ENCODE measurements around the gene MOSMO. TPM values are rescaled to one million over a fixed set of nuclear protein-coding genes. Genes with fewer than 3 reads are reported as not detected.

MOSMO gene
- total and polyA plus RNA-seq, 2 of the 4 experiments (the other 2 are of a cell fraction) = 10.5 to 16.0 TPM

GRCh38 chr16:22023505-22023904 lies 15.6 kb downstream of the MOSMO start:
- Histone ChIP-seq H2BK20ac (ENCODE audit: low read depth, low read length) (no peak overlapping the region), H2AK5ac (ENCODE audit: low read depth, low read length) (no peak overlapping the region), H3K36me3 (ENCODE audit: control insufficient read depth, insufficient read depth, low read length) (no peaks in the 10 kb centered on the region), H2AFZ (replicated peaks; ENCODE audit: low read length, poor library complexity) (no peak overlapping the region), H4K5ac (ENCODE audit: low read depth, low read length) (no peak overlapping the region), H4K91ac (ENCODE audit: insufficient read depth, low read depth, low read length) (no peak overlapping the region), H3K27me3 (ENCODE audit: control insufficient read depth, insufficient read depth, low read length) (no peaks in the 10 kb centered on the region), H3K4me2 (ENCODE audit: low read depth, low read length) (no peak overlapping the region), H4K8ac (ENCODE audit: low read depth in 2 of 2, low read length in 2 of 2) (no peak overlapping the region), H3K4ac (ENCODE audit: low read depth, low read length) (no peak overlapping the region), H2AK9ac (replicated peaks; ENCODE audit: low read depth, low read length, poor library complexity) (no peak overlapping the region), H2BK5ac (ENCODE audit: low read depth, low read length, poor library complexity, severe bottlenecking) (no peak overlapping the region), H4K20me1 (ENCODE audit: insufficient read depth, low read length) (peaks cover 20% of the 10 kb centered on the region; the same call in 1 of the 2 replicates), H3K4me1 (ENCODE audit: control insufficient read depth, insufficient read depth, low read length) (peaks cover 11% of the 10 kb centered on the region), H2BK120ac (ENCODE audit: low read depth, low read length) (no peak overlapping the region), H3K4me3 (ENCODE audit: insufficient read depth, low read depth, low read length) (no peak overlapping the region), H3K9ac (ENCODE audit: low read depth, low read length) (no peak overlapping the region), H3K9me1 (ENCODE audit: insufficient read depth, low read length) (peaks cover 7% of the 10 kb centered on the region; the same call in 1 of the 2 replicates), H2BK15ac (ENCODE audit: low read depth, low read length) (no peak overlapping the region), H3K23ac (ENCODE audit: low read depth, low read length) (no peak overlapping the region), H3K56ac (ENCODE audit: extremely low read depth, insufficient read depth, low read length) (no peak overlapping the region), H3K9me3 (ENCODE audit: control insufficient read depth, insufficient read depth, low read length) (no peaks in the 10 kb centered on the region), H3K18ac (ENCODE audit: low read depth, low read length) (no peak overlapping the region), H3K14ac (replicated peaks; ENCODE audit: low read depth, low read length) (no peak overlapping the region), H3K27ac (ENCODE audit: insufficient read depth, low read length) (no peak overlapping the region), H3K79me1 (ENCODE audit: low read depth in 1 of 2, low read length in 2 of 2) (peaks cover 27 to 43% of the 10 kb centered on the region in 2 experiments)
- ATAC-seq (ENCODE audit: low read depth) (no peak), DNase-seq (no peak)
- intact Hi-C loops (cut with micrococcal nuclease) = loop anchor here (5.0 kb wide), 1 partner anchor 34 kb away; no protein-coding TSS in a partner anchor
- in situ Hi-C loops (cut with MboI; ENCODE audit: low sequenced_read_pairs) = no loop called here
- WGBS, 2 experiments (ENCODE audit: extremely low coverage in 2 of 2, insufficient read length in 1 of 2) = no CpG with 5 or more reads among the region's 1 CpG
- POLR2A ChIA-PET (ENCODE audit: unreplicated experiment) = no interaction called here
- no peak for TF ChIP-seq RFX5 (IDR thresholded peaks at IDR 0.05; ENCODE audit: low read depth, low read length)
- no peak for TF ChIP-seq NFE2L2 (IDR thresholded peaks at IDR 0.05; ENCODE audit: low read depth, low read length)
- TF ChIP-seq MAFK (IDR thresholded peaks at IDR 0.05; ENCODE audit: low read depth, low read length) = no peak
- TF ChIP-seq RCOR1 (IDR thresholded peaks at IDR 0.05; ENCODE audit: insufficient replicate concordance, low read length) = no peak
- no peak for TF ChIP-seq FOS (IDR thresholded peaks at IDR 0.05; ENCODE audit: low read depth, low read length)
- no peak for TF ChIP-seq CEBPB (IDR thresholded peaks at IDR 0.05; ENCODE audit: low read depth, low read length)
- TF ChIP-seq MAZ (IDR thresholded peaks at IDR 0.05; ENCODE audit: borderline replicate concordance, low read depth, low read length) = no peak
- no peak for TF ChIP-seq ELK1 (IDR thresholded peaks at IDR 0.05; ENCODE audit: borderline replicate concordance, low read depth, low read length)
- TF ChIP-seq MXI1 (IDR thresholded peaks at IDR 0.05; ENCODE audit: borderline replicate concordance, low read depth, low read length) = no peak
- TF ChIP-seq RAD21 (IDR thresholded peaks at IDR 0.05; ENCODE audit: low read length) = no peak
- no peak for TF ChIP-seq CHD1 (IDR thresholded peaks at IDR 0.05; ENCODE audit: low read depth, low read length)
- TF ChIP-seq POLR2A (IDR thresholded peaks at IDR 0.05; ENCODE audit: low read depth, low read length) = no peak
- no peak for TF ChIP-seq USF2 (IDR thresholded peaks at IDR 0.05; ENCODE audit: low read depth, low read length)
- dilution Hi-C loops (cut with HindIII; ENCODE audit: low sequenced_read_pairs, unreplicated experiment) = no loop called here
- no TSS peak for BruUV-seq (replicated peaks)
- CTCF ChIA-PET = interaction anchor here (1.0 kb wide), 1 partner anchor 14 kb away, joined by 3 read pairs; no protein-coding TSS in a partner anchor
